WI38 (cell line): ENCODE results near the gene B3GNT5.

Source experiments
- H3K4me3 ChIP-seq: 2 replicates; pipeline ENCODE4 v1.5.1; 2011; ENCODE audit warnings: low read depth, mild to moderate bottlenecking, control low read depth, low read length
- CTCF ChIP-seq: IDR thresholded peaks from 2 replicates; pipeline ENCODE4 v1.5.1; 2012; ENCODE audit warnings: low read depth, mild to moderate bottlenecking, control low read depth, low read length

B3GNT5 gene

GRCh38 chr3:183290216-183290615 lies 37.2 kb downstream of the B3GNT5 start:
- no peak for TF ChIP-seq CTCF
- no peak overlapping the region for H3K4me3 ChIP-seq

GRCh38 chr3:183291497-183292031 lies 38.5 kb downstream of the B3GNT5 start:
- H3K4me3 ChIP-seq, result no peak overlapping the region
- TF ChIP-seq CTCF, result no peak

- no peak for TF ChIP-seq CTCF
- H3K4me3 ChIP-seq, result no peak overlapping the region
Observed at GRCh38 chr3:183293966-183294365, 40.9 kb downstream of the B3GNT5 start.

- TF ChIP-seq CTCF, result no peak
- no peak overlapping the region for H3K4me3 ChIP-seq
Observed at GRCh38 chr3:183295211-183295610, 42.2 kb downstream of the B3GNT5 start.

- no peak for TF ChIP-seq CTCF
Observed at GRCh38 chr3:183296944-183297343, 43.9 kb downstream of the B3GNT5 start.

GRCh38 chr3:183298701-183299153 lies 45.7 kb downstream of the B3GNT5 start:
- TF ChIP-seq CTCF, result no peak

More at GRCh38 chr3:183296944-183297343, 43.9 kb downstream of the B3GNT5 start:
- no peak overlapping the region for H3K4me3 ChIP-seq

GRCh38 chr3:183299976-183300375 lies 46.9 kb downstream of the B3GNT5 start:
- no peak for TF ChIP-seq CTCF
- no peak overlapping the region for H3K4me3 ChIP-seq

More at GRCh38 chr3:183298701-183299153, 45.7 kb downstream of the B3GNT5 start:
- H3K4me3 ChIP-seq, result no peak overlapping the region
